Measurements from ENCODE around the gene RASL11A. TPM values are rescaled to one million over a fixed set of nuclear protein-coding genes. Genes with fewer than 3 reads are reported as not detected.
"Not testable (repeated sequence)": the region's sequence is repeated elsewhere in the genome, so short reads cannot be mapped to it uniquely, and the experiment has no call there.

The RASL11A gene
- polyA plus RNA-seq, 3 donors: 25.1 to 32.9 (median 29.9) TPM

DNA sequence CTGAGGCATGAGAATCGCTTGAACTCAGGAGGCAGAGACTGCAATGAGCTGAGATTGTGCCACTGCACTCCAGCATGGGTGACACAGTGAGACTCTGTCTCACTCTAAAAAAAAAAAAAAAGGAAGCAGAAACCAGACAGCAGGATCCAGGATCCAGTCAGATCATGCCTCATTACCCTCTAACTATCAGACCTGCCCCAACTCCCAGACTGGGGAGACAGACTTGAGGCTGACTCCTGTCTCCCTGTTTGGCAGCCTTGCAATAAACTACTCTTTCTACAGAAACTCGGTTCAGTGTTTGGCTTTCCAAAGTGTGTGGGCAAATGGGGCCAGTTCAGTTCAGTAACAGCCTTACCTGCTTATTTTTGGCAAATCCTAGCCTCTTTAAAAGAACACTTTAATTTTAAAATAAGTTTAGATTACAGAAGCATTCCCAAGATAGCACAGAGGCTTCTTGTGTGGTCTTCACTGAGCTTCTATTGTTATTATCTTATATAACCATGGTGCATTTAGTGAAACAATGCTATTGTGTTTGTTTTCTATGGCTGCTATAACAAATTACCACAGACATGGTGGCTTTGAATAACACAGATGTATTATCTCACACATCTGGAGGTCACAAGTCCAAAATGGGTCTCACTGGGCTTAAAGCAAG lies 18.5 kb downstream of the RASL11A start:
- no peak for DNase-seq (ENCODE audit: extremely low read depth in 1 of 11, low read depth in 9 of 11, low spot score in 4 of 11)

DNA sequence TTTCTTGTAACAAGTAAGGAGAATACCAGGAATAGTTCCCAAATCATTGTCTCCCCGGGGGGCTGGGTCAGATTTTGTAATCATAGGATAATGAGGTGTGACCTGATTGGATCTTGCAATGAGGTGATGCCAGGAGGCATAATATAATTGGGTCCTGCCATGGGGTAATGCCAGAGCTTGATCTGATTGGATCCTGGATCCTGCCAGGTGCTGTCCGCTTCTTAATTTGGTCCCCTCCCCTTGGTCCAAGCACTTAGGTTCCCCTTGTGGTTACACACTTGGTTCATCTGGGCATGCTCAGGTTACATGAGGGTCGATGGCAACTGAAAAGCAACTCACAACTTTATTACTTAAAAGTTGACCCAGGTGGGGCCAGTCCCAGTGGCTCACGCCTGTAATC lies 20.1 kb downstream of the RASL11A start:
- no peak for DNase-seq (ENCODE audit: extremely low read depth in 1 of 11, low read depth in 9 of 11, low spot score in 4 of 11)

DNA sequence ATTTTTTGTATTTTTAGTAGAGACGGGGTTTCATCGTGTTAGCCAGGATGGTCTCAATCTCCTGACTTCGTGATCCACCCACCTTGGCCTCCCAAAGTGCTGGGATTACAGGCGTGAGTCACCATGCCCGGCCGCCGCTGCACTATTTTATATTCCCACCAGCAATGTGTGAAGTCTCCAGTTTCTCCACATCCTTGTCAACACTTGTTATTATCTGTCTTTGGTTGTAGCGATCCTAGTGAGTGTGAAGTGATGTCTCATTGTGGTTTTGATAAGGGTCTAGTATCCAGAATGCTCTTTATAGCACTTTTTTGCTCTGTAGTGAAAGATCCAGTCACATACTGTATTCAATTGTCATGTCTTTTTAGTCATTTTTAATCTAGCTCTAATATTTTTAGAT lies 21.3 kb downstream of the RASL11A start:
- not testable (repeated sequence) for DNase-seq (ENCODE audit: extremely low read depth in 1 of 11, low read depth in 9 of 11, low spot score in 4 of 11)

DNA sequence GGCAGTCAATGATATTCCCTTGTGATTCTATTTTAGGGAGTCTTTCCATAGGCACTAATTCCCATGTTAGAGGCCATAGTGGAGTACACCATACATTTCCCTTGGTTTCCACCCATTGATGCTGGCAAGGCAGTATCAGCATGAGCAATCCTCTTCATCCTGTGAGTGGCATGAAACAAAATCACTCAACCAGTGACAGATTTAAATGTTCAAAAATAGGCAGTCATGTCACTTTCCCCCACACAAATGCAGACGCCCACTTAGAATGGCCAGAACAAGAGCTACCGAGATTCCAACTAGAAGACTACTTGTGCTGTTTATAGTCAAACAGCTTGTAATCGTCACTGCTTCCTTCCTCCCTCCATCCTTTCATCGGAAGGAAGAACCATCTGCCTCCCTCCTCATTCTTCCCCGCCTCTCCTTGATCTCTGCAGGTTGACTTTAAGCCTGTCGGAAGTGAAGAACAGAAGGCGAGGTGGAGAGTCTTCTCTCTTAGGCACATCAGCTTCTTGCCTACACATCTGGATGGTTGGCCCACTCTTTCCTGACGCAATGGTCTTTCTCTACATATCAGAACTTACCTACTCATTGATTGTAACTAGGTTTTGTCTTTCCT lies 22.6 kb downstream of the RASL11A start:
- no peak for DNase-seq (ENCODE audit: extremely low read depth in 1 of 11, low read depth in 9 of 11, low spot score in 4 of 11)

DNA sequence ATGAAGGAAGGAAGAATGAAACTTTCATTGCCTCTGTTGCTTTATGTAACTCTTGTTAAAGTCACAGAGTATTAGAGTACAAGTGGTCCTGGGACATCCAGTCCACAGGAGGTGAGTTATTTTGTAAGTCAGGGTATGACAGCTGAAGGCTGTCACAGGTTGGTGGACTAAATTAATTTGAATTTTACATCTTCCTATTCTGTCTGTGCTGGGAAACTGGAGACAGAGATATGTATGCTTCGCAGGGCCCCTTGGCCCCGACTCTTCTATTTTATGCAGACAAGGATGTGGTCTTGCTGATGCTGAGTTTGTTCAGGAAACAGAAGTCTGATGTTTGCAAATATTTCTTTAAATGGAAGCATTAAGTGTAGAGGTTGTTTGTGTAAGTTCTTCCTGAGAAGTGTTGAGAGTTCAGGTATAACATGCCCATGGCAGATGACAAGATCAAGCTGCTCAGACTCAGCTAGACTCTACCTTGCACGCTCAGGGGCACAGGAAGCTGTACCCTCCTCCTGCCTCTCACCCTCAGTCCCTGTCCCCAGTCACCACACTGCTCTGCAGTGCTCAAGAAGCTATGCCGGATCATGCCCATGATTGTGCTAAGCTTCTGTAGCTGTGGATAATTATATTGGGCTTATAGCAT lies 23.4 kb downstream of the RASL11A start:
- DNase-seq (ENCODE audit: extremely low read depth in 1 of 11, low read depth in 9 of 11, low spot score in 4 of 11): no peak

DNA sequence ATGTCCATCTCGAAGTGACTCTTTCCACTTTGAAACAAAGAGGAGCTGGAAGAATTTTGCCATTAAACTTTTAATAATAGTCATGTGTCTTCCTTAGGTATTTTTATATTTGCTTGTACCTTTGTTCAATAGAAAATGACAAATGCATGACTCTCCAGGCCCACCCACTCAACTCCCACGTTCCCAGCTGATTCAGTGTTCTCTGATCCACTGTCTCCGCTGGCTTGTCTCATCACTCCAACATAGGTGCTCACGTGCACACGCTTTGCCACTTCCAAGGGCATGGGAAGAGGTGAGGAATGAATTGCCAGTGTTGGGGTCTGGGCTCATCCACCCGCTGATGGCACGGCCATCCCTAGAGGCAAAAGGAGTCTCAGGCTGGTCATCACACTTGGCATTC lies 24.5 kb downstream of the RASL11A start:
- DNase-seq (ENCODE audit: extremely low read depth in 1 of 11, low read depth in 9 of 11, low spot score in 4 of 11): no peak

DNA sequence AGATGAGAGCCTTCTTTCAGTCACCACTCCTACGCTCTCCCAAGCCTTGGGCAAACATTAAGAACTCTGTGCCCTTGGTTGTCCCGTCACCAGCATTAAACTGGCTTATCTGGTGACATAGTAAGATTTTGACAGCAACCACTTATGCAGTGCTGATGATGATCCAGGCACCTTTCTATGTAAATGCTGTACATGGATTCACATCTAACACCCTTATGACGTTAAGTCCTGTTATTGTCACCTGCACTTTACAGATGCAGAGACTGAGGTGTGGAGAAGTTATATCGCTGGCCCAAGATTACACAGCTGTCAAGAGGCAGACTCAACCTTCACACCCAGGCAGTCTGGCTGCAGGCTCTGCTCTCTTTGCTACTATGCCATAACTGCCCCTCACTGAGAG lies 25.0 kb downstream of the RASL11A start:
- no peak for DNase-seq (ENCODE audit: extremely low read depth in 1 of 11, low read depth in 9 of 11, low spot score in 4 of 11)

DNA sequence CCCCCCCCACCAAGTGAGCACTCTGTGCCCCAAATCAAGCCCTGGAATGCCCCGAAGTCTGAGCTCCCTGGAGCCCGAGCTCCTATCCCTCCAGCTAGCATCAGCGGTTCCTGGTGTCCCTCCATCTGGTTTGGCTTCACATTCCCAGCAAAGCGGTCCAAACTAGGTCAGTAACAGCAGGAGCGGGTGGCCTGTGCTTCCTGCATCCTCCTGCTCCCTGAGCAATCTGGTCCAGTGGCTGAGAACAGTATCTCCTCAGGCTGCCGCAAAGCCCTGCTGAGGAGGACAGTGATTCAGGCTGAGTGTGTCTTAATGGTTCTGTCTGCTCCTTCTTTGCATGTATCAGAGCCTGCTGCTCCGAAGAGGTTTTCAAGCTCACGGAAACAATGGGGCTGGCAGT lies 25.9 kb downstream of the RASL11A start:
- no peak for DNase-seq (ENCODE audit: extremely low read depth in 1 of 11, low read depth in 9 of 11, low spot score in 4 of 11)

DNA sequence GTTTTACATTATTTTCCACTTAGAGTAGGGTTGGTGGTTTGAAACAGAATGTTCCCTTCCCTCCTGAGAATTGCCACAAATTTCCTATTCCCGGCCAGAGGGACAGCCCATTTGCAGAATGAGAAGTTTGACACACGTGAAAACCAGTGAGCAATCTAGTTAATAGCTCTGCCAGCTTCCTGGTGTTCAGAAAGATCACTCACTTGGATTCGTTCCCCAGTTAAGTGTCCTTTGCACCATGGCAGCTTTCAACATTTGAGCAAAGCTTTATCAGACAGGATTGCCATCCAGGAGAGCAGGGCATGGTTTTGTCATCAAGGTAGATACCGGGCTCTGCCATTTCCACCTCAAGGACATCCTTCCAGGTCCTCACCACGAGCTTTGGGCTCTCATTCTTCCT lies 28.2 kb downstream of the RASL11A start:
- no peak for DNase-seq (ENCODE audit: extremely low read depth in 1 of 11, low read depth in 9 of 11, low spot score in 4 of 11)

DNA sequence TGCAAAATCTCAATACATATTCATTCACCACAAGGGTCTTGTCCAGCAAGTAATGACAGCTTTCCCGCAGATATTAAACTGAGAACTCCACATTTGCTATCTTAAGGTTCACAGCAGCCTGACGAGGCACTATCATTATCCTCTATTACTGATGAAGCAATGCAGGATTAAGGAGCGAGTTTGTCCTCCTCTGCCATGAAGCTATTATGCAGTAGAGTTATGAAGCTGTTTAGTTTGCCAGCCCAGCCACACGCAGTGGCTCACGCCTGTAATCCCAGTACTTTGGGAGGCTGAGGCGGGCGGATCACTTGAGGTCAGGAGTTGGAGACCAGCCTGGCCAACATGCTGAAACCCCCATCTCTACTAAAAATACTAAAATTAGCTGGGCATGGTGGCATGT lies 29.8 kb downstream of the RASL11A start:
- DNase-seq (ENCODE audit: extremely low read depth in 1 of 11, low read depth in 9 of 11, low spot score in 4 of 11): not testable (repeated sequence)

DNA sequence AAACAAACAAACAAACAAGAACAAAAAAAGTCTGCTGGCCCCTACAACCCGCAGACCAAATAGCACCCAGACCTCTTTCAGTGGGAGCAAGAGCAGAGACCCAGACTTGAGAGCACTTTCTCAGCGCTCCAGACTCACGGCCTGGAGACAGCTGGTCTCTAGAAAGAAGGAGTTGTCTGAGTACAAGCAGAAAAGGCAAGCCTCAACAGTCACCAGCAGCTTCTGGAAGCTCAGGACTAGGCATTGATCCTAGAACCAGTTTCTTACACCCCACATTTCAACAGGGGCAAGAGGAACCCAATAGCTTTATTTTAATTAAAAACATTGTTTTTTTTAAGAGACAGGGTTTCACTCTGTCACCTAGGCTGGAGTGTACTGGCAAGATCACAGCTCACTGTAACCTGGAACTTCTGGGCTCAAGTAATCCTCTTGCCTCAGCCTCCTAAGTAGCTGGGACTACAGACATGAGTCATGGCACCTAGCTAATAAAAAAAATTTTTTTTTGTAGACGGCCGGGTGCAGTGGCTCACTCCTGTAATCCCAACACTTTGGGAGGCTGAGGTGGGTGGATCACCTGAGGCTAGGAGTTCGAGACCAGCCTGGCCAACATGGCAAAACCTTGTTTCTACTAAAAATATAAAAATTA lies 30.4 kb downstream of the RASL11A start:
- no peak for DNase-seq (ENCODE audit: extremely low read depth in 1 of 11, low read depth in 9 of 11, low spot score in 4 of 11)

DNA sequence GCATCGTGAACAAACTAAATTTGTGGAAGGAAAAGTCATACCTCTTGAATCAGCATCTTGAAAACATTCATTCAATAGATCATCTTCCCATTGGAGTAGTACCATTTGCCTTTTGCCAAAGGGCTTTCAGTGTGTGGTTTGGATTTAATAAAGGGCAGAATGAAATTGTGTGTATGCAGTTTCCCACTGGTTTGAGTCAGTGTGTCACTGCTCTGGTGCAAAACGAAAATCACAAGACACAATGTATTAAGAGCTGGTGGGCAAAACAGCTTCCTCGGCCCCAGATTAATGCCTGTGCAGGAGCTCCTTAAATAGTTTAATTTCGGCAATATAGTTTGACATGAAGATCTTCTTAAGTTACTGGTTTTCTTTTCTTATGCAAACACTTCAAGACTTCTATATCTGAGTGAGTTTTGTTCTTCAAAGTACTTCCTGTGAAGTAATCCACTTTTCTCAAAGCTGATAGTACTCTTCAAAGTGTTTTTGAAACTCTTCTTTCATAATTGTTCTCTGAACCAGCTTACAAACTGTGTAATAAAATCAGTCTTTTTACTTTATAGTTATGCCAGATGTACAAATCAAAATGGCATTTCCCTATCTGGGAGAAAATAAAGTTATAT lies 32.1 kb downstream of the RASL11A start:
- DNase-seq (ENCODE audit: extremely low read depth in 1 of 11, low read depth in 9 of 11, low spot score in 4 of 11): no peak

DNA sequence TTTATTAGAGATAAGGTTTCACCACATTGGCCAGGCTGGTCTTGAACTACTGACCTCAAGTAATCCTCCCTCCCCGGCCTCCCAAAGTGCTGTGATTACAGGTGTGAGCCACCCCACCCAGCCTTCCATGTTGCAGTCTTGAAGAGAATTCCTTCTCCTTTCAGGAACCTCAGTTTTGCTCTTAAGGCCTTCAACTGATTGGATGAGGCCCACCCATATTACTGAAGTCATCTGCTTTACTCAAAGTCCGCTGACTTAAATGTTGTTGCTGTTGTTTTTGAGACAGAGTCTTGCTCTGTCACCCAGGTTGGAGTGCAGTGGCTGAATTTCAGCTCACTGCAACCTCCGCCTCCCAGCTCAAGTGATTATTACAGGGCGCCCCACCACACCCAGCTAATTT lies 33.5 kb downstream of the RASL11A start:
- DNase-seq (ENCODE audit: extremely low read depth in 1 of 11, low read depth in 9 of 11, low spot score in 4 of 11): no peak

DNA sequence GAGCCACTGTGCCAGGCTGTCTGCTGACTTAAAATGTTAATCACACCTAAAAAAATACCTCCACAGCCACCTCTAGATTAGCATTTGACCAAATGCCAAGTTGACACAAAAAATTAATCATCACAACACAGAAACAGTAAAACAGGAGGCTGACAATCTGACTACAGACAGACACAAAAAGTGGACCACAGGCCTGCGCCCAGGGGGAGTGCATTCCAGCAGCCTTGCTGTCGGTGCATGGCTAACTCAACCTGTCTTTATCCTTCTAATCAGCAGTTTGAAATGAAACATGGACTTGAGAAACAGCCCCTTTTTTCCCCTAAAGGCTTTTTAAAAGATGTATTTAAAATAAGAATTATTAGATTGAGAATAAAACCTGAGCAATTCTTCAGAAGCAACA lies 34.0 kb downstream of the RASL11A start:
- no peak for DNase-seq (ENCODE audit: extremely low read depth in 1 of 11, low read depth in 9 of 11, low spot score in 4 of 11)

DNA sequence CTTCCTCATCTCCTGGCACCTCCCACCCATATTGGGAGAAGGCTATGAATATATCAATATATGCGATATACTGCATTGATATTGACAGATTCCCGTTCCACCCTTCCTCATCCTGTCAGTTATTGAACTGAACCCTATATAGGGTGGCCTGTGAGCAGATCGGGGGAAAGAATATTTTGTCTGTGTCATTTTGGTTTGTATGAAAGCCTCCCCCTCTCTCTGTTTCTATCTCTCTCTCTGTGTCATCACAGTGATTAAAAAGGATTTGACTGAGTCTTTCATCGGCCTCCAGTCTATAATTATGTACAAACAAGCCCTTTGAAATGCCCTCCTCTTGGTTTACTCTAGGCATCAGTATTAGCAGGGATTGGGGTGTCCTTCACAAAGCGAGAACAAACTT lies 35.7 kb downstream of the RASL11A start:
- no peak for DNase-seq (ENCODE audit: extremely low read depth in 1 of 11, low read depth in 9 of 11, low spot score in 4 of 11)

DNA sequence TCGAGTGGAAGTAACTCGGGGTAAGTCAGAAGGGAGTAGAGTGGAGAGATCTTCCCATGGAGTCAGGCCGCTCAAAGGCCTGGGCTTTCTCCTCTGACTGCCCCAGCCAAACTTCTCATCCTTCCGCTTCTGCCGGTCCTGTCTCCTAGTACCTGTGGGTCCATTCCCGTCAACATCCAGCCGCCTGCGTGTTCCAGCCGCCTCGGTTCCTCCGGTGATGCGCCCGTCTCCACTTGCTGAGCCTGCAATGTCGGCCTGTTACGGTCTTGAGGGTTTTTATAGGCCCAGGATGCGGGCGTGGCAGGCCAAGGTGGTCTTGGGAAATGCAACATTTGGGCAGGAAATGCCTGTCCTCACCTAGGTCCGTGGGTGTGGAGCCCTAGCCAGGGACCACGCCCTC lies 38.3 kb downstream of the RASL11A start:
- no peak for DNase-seq (ENCODE audit: extremely low read depth in 1 of 11, low read depth in 9 of 11, low spot score in 4 of 11)

DNA sequence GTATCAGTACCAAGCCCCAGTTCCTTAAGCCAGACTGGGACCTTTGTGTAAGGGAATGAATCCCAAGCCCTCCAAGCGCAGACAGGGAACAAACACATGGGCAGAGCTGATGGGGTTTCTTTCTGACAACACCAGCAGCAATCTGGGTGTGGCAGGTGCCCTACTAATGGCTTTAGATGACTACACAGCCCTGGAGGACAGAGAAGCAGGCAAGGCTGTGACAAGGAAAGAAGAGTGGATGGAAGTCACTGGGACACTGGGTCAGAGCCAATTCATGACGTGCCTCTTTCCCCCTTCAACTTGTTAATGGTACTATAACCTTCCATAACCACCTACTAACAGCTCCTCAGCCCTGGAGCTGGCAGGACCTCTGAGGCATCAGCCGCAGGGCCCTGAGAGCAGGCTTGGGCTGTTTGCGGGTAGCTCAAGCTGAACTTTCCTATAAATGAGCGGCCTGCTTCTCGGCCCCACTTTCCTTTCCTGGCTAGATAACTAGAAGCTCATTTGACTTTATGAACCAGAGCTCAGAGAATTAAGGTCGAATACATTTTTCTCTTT lies 38.9 kb downstream of the RASL11A start:
- no peak for DNase-seq (ENCODE audit: extremely low read depth in 1 of 11, low read depth in 9 of 11, low spot score in 4 of 11)

DNA sequence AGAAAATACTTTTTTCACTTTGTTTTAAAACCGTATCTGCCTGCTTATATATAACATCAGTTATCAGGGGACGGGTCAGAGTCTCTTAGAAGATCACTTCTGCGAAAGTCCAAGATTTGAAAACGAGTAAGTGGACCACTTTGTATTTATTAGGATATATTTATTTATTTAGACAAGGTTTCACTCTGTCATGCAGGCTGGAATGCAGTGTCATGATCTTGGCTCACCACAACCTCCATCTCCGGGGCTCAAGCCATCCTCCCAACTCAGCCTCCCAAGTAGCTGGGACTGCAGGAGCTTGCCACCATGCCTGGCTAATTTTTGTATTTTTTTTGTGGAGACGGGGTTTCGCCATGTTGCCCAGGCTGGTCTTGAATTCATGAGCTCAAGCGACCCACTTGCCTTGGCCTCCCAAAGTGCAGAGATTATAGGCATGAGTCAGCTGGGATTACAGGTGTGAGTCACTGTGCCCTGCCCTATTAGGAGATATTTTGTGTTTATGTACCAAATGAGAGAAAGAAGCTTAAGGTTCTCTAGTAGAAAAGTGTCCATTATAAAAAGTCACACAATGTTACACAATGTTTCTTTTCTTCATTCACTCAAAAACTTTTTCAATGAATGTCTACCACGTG lies 39.5 kb downstream of the RASL11A start:
- DNase-seq (ENCODE audit: extremely low read depth in 1 of 11, low read depth in 9 of 11, low spot score in 4 of 11): no peak

DNA sequence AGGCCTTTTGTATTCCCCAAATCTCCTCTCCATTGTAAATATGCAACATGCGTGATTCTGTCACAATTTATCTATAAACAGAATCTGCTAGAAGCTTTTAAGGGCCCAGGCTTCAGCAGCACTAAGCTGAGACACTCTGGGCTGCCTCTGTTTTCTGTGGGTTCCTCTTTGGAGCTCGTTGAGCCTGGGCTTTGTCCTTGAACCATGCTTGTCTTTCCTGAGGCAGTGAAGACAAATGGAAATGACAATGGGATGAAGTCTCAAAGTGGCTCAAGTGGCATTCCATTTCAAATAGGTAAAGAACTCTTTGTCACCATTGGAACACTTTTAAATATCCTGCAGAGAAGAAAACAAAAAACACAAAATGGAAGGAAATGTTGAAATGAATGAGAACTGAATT lies 40.3 kb downstream of the RASL11A start:
- DNase-seq (ENCODE audit: extremely low read depth in 1 of 11, low read depth in 9 of 11, low spot score in 4 of 11): no peak
